H1 (cell line): ENCODE measurements around the gene ANKRD24. TPM values are rescaled to one million over a fixed set of nuclear protein-coding genes. Genes with fewer than 3 reads are reported as not detected.
A peak's percentile ranks its signal among the peaks of the same experiment; 100 is the strongest.

Source experiments
- CTCF ChIA-PET: fragments of 300-600 bp; sonication (Branson Sonifier 250); formaldehyde crosslinking; loops from one replicate; lab custom pipeline; 2021; ENCODE audit not compliant: partially characterized antibody; lab: Charles Lee
- POLR2A ChIA-PET: fragments of 300-600 bp; sonication (Branson Sonifier 250); formaldehyde crosslinking; loops from one replicate; lab custom pipeline; 2021; ENCODE audit warnings: inconsistent platforms; ENCODE audit not compliant: partially characterized antibody; lab: Charles Lee
- DNase-seq, 2 experiments: peaks; one replicate each; pipeline versions ENCODE4 v3.0.0 to v3.0.0-alpha.2; 2010 to 2022; ENCODE audit warnings: low spot score in 2 of 2, low read depth in 1 of 2, mixed read lengths in 1 of 2
- FAIRE-seq: peaks from 2 replicates; lab custom pipeline; 2011; peaks lifted over from hg19 to GRCh38; lab: Jason Lieb, UNC
- H2AFZ ChIP-seq: 2 replicates; pipeline ENCODE4 v1.8.1; 2012; ENCODE audit warnings: low read length, inconsistent platforms
- H2AK5ac ChIP-seq: 2 replicates; pipeline ENCODE4 v1.6.1; 2013; ENCODE audit warnings: low read depth, low read length
- H2BK120ac ChIP-seq: replicated peaks from 2 replicates; pipeline ENCODE3; 2013; ENCODE audit warnings: low read depth, low read length, inconsistent platforms
- H2BK12ac ChIP-seq: 2 replicates; pipeline ENCODE4 v1.6.1; 2013; ENCODE audit warnings: low read depth, low read length
- H2BK15ac ChIP-seq: 2 replicates; pipeline ENCODE4 v1.6.1; 2013; ENCODE audit warnings: low read length
- H2BK20ac ChIP-seq: 2 replicates; pipeline ENCODE4 v1.6.1; 2013; ENCODE audit warnings: low read length
- H2BK5ac ChIP-seq: 2 replicates; pipeline ENCODE4 v1.6.1; 2013; ENCODE audit warnings: low read depth, low read length
- H3K14ac ChIP-seq: 2 replicates; pipeline ENCODE4 v1.6.1; 2013; ENCODE audit warnings: inconsistent platforms; ENCODE audit not compliant: insufficient read length
- H3K18ac ChIP-seq: 2 replicates; pipeline ENCODE4 v1.6.1; 2013; ENCODE audit warnings: low read length; ENCODE audit errors: extremely low read depth
- H3K23ac ChIP-seq: 2 replicates; pipeline ENCODE4 v1.6.1; 2013; ENCODE audit warnings: inconsistent platforms; ENCODE audit not compliant: insufficient read length
- H3K23me2 ChIP-seq: 2 replicates; pipeline ENCODE4 v1.6.1; 2013; ENCODE audit warnings: low read depth, low read length
- H3K27ac ChIP-seq: 2 replicates; pipeline ENCODE4 v1.6.1; 2011; ENCODE audit warnings: low read depth, low read length, inconsistent platforms
- H3K27me3 ChIP-seq, 4 experiments: replicated peaks in 1 of 4; 1 replicate in 1 of 4; 2 replicates in 3 of 4; pipeline versions ENCODE4 v1.6.1 to v1.8.1; 2011 to 2013; ENCODE audit warnings: low read length in 3 of 4, mild to moderate bottlenecking in 3 of 4, inconsistent platforms in 2 of 4, mixed read lengths in 2 of 4, moderate library complexity in 1 of 4; ENCODE audit not compliant: control insufficient read depth in 3 of 4, insufficient read depth in 3 of 4; ENCODE audit errors: extremely low read depth in 1 of 4
- H3K36me3 ChIP-seq, 4 experiments: 2 replicates each; pipeline versions ENCODE4 v1.6.1 to v1.8.1; 2011 to 2013; ENCODE audit warnings: mild to moderate bottlenecking in 4 of 4, low read length in 3 of 4, moderate library complexity in 2 of 4, control low read depth in 1 of 4, inconsistent platforms in 1 of 4; ENCODE audit not compliant: insufficient read depth in 4 of 4, control insufficient read depth in 2 of 4
- H3K4ac ChIP-seq: replicated peaks from 2 replicates; pipeline ENCODE3; 2013; ENCODE audit warnings: low read length, low read depth, mixed read lengths, inconsistent platforms; ENCODE audit not compliant: insufficient read length
- H3K4me1 ChIP-seq, 4 experiments: replicated peaks in 1 of 4; 1 replicate in 1 of 4; 2 replicates in 3 of 4; pipeline versions ENCODE4 v1.6.1 to v1.8.1; 2011 to 2013; ENCODE audit warnings: low read length in 3 of 4, inconsistent platforms in 2 of 4, mixed read lengths in 1 of 4; ENCODE audit not compliant: insufficient read depth in 4 of 4, control insufficient read depth in 3 of 4
- H3K4me2 ChIP-seq, 2 experiments: 2 replicates each; pipeline versions ENCODE4 v1.6.1 to v1.8.1; 2011 to 2013; ENCODE audit warnings: low read depth in 2 of 2, low read length in 2 of 2, control low read depth in 1 of 2, inconsistent platforms in 1 of 2, mild to moderate bottlenecking in 1 of 2; ENCODE audit not compliant: insufficient read depth in 1 of 2
- H3K4me3 ChIP-seq, 4 experiments: fragments of 200-600, 300-600 bp in 1 of 4; sonication (generic), shearing (Covaris generic), sonication (Bioruptor Twin) in 1 of 4; 2 replicates each; pipeline versions ENCODE4 v1.5.1 to v1.8.1; 2011 to 2016; ENCODE audit warnings: low read length in 4 of 4, low read depth in 3 of 4, control low read depth in 2 of 4, inconsistent platforms in 2 of 4, mild to moderate bottlenecking in 2 of 4, mixed read lengths in 1 of 4, moderate library complexity in 1 of 4; ENCODE audit not compliant: insufficient read depth in 2 of 4; ENCODE audit errors: extremely low read depth in 1 of 4
- H3K56ac ChIP-seq: replicated peaks from 2 replicates; pipeline ENCODE3; 2013; ENCODE audit warnings: low read depth, mild to moderate bottlenecking, mixed read lengths, low read length, inconsistent platforms; ENCODE audit not compliant: insufficient read length
- H3K79me1 ChIP-seq: 2 replicates; pipeline ENCODE4 v1.6.1; 2013; ENCODE audit warnings: low read depth, low read length, control low read depth
- H3K79me2 ChIP-seq, 2 experiments: 2 replicates each; pipeline versions ENCODE4 v1.6.1 to v1.8.1; 2012 to 2013; ENCODE audit warnings: low read length in 2 of 2, mild to moderate bottlenecking in 2 of 2, inconsistent platforms in 1 of 2; ENCODE audit not compliant: insufficient read depth in 2 of 2, control insufficient read depth in 1 of 2
- H3K9ac ChIP-seq, 4 experiments: replicated peaks in 1 of 4; 1 replicate in 1 of 4; 2 replicates in 3 of 4; pipeline versions ENCODE4 v1.6.1 to v1.8.1; 2011 to 2013; ENCODE audit warnings: low read depth in 3 of 4, low read length in 3 of 4, control low read depth in 2 of 4, mild to moderate bottlenecking in 2 of 4, moderate library complexity in 2 of 4, inconsistent platforms in 1 of 4; ENCODE audit errors: extremely low read depth in 1 of 4
- H3K9me3 ChIP-seq, 2 experiments: 2 replicates each; pipeline versions ENCODE4 v1.6.1 to v1.8.1; 2012 to 2013; ENCODE audit warnings: mild to moderate bottlenecking in 2 of 2, moderate library complexity in 2 of 2, control low read depth in 1 of 2, inconsistent platforms in 1 of 2, low read depth in 1 of 2, low read length in 1 of 2, mixed read lengths in 1 of 2; ENCODE audit not compliant: insufficient read depth in 2 of 2
- H4K20me1 ChIP-seq, 2 experiments: replicated peaks in 1 of 2; 2 replicates each; pipeline versions ENCODE3 to v1.8.1; 2011 to 2013; ENCODE audit warnings: inconsistent platforms in 2 of 2, low read length in 2 of 2, mild to moderate bottlenecking in 1 of 2; ENCODE audit not compliant: insufficient read depth in 2 of 2, control insufficient read depth in 1 of 2
- H4K5ac ChIP-seq: 2 replicates; pipeline ENCODE4 v1.6.1; 2013; ENCODE audit warnings: low read length, low read depth, mixed read lengths, inconsistent platforms; ENCODE audit not compliant: insufficient read length
- H4K8ac ChIP-seq: 2 replicates; pipeline ENCODE4 v1.8.0; 2013; ENCODE audit warnings: mild to moderate bottlenecking, moderate library complexity, low read length, inconsistent platforms; ENCODE audit not compliant: insufficient read depth; ENCODE audit errors: extremely low read depth
- H4K91ac ChIP-seq: replicated peaks from 2 replicates; pipeline ENCODE3; 2013; ENCODE audit warnings: low read length, mixed read lengths, inconsistent platforms; ENCODE audit not compliant: insufficient read length
- CTBP2 ChIP-seq: IDR thresholded peaks from 2 replicates; pipeline ENCODE4 v1.7.0; 2011; ENCODE audit warnings: borderline replicate concordance, mild to moderate bottlenecking, moderate library complexity, mixed read lengths, low read length; ENCODE audit not compliant: insufficient read depth, insufficient read length
- EGR1 ChIP-seq: IDR thresholded peaks from 2 replicates; pipeline ENCODE4 v1.6.1; 2011; ENCODE audit warnings: low read depth, low read length, borderline replicate concordance
- FOSL1 ChIP-seq: IDR thresholded peaks from 2 replicates; pipeline ENCODE4 v1.6.1; 2011; ENCODE audit warnings: mild to moderate bottlenecking, low read depth, low read length, moderate library complexity; ENCODE audit not compliant: insufficient read depth
- KDM5A ChIP-seq: fragments of 200-600 bp; IDR thresholded peaks from 2 replicates; pipeline ENCODE4 v1.7.1; 2012; ENCODE audit warnings: mild to moderate bottlenecking, low read length, inconsistent platforms, mixed read lengths
- MAX ChIP-seq: IDR thresholded peaks from 2 replicates; pipeline ENCODE4 v1.6.1; 2012; ENCODE audit warnings: inconsistent platforms
- RFX5 ChIP-seq: IDR thresholded peaks from 2 replicates; pipeline ENCODE4 v1.6.1; 2011; ENCODE audit warnings: low read depth, low read length, improper control_type of control experiment, borderline replicate concordance
- RNF2 ChIP-seq: fragments of 200-900, 300-1000 bp; sonication (generic); IDR thresholded peaks from 2 replicates; pipeline ENCODE4 v1.7.1; 2016; ENCODE audit warnings: borderline replicate concordance, low read depth, mild to moderate bottlenecking, antibody characterized with exemption, low read length; ENCODE audit not compliant: poor library complexity, severe bottlenecking; ENCODE audit errors: missing control alignments
- SIN3A ChIP-seq, 2 experiments: IDR thresholded peaks in 1 of 2; conservative IDR thresholded peaks in 1 of 2; 2 replicates each; pipeline ENCODE4 v1.6.1; 2011 to 2012; ENCODE audit warnings: low read length in 2 of 2, improper control_type of control experiment in 1 of 2, low read depth in 1 of 2, mild to moderate bottlenecking in 1 of 2
- SRF ChIP-seq: IDR thresholded peaks from 2 replicates; pipeline ENCODE4 v1.6.1; 2011; ENCODE audit warnings: mild to moderate bottlenecking, low read depth, low read length, moderate library complexity
- TEAD4 ChIP-seq: IDR thresholded peaks from 2 replicates; pipeline ENCODE4 v1.6.1; 2012; ENCODE audit warnings: low read depth, low read length, inconsistent platforms, mixed read lengths
- USF2 ChIP-seq: IDR thresholded peaks from 2 replicates; pipeline ENCODE4 v1.6.1; 2011; ENCODE audit warnings: low read length, improper control_type of control experiment
- WGBS, 2 experiments: shearing (Covaris generic) in 1 of 2; methylation state at CpG; one replicate each; pipeline versions ENCODE4 v1.1.6 to v1.1.7; 2013 to 2015; ENCODE audit warnings: low lambda C conversion rate in 2 of 2, mixed read lengths in 2 of 2, inconsistent platforms in 1 of 2, low coverage in 1 of 2, missing lambda C conversion rate in 1 of 2; ENCODE audit not compliant: insufficient replicate concordance in 2 of 2, insufficient coverage in 1 of 2, insufficient read length in 1 of 2; ENCODE audit errors: extremely low coverage in 1 of 2, missing lambda C conversion rate in 1 of 2; 5-methylcytosine and 5-hydroxymethylcytosine counted together
- polyA plus RNA-seq, 7 experiments: library from polyadenylated mRNA; depleted of rRNA in 3 of 7; stranded (reverse) in 5 of 7; unstranded in 2 of 7; fragments of >200 nt in 5 of 7; fragments of 200-250 nt in 2 of 7; gene quantifications; 1 replicate in 5 of 7; 2 replicates in 1 of 7; 4 replicates in 1 of 7; pipeline versions ENCODE4 v1.2.1 to v1.2.3, GENCODE V29; 2011 to 2013; ENCODE audit warnings: missing spikeins in 2 of 7, mixed read lengths in 2 of 7
- total RNA-seq: library from RNA; stranded (reverse); fragmentation: NEBNext Ultra II Directional; extraction: Animal tissue kit (Norgen Biotek cat#: 25700); gene quantifications from 2 replicates; pipeline ENCODE4 v1.2.1, GENCODE V29; 2021

Gene ANKRD24
- total and polyA plus RNA-seq, 2 of the 8 experiments (the other 6 are each of a cell fraction or from before 2014, with no cell fraction given) = 7.6 to 14.1 TPM

DNA sequence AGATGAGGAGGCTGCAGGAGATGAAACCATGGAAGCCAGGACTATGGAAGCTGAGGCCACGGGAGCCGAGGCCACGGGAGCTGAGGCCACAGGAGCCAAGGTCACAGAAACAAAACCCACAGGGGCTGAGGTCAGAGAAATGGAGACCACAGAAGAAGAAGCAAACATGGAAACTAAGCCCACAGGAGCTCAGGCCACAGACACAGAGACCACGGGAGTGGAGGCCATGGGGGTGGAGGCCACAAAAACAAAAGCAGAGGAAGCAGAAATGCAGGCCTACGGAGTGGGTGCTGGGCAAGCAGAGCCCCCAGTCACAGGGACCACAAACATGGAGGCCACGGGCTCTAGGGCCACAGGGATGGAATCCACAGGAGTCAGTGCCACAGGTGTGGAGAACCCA lies 34.4 kb downstream of the ANKRD24 start:
- H3K27me3 ChIP-seq = no peaks in the 10 kb centered on the region
- no peak overlapping the region for H3K18ac ChIP-seq
- H3K14ac ChIP-seq = no peak overlapping the region
- no peak overlapping the region for H3K56ac ChIP-seq
- no peak overlapping the region for H2BK5ac ChIP-seq
- no peak overlapping the region for H3K9ac ChIP-seq
- H3K23me2 ChIP-seq = no peaks in the 10 kb centered on the region
- H2BK20ac ChIP-seq = no peak overlapping the region
- H3K79me2 ChIP-seq = no peaks in the 10 kb centered on the region
- H4K8ac ChIP-seq = peak overlapping the region; percentile 28; the same call in 1 of the 2 replicates
- no peak overlapping the region for H3K23ac ChIP-seq
- H2AK5ac ChIP-seq = no peak overlapping the region
- no peak overlapping the region for H3K4me3 ChIP-seq
- H2BK15ac ChIP-seq = no peak overlapping the region
- no peak for FAIRE-seq
- no peak overlapping the region for H2AFZ ChIP-seq
- no peak overlapping the region for H2BK12ac ChIP-seq
- ChIA-PET POLR2A (interaction anchor here (1.4 to 2.4 kb wide), 3 partner anchors 9 to 266 kb away, joined by 3 to 6 read pairs (median 5); no protein-coding TSS in a partner anchor), CTCF (interaction anchor here (1.2 kb wide), 1 partner anchor 9 kb away, joined by 3 read pairs; no protein-coding TSS in a partner anchor)
- H4K91ac ChIP-seq = no peak overlapping the region
- no peaks in the 10 kb centered on the region for H3K4me1 ChIP-seq
- no peak overlapping the region for H3K27ac ChIP-seq
- H4K20me1 ChIP-seq = peaks cover 2% of the 10 kb centered on the region in 2 experiments
- no peaks in the 10 kb centered on the region for H3K79me1 ChIP-seq
- WGBS, 2 experiments = 91% methylated on average over 6 of the region's 6 CpGs; no CpG with 5 or more reads in 1 of the 2 experiments
- no peak overlapping the region for H2BK120ac ChIP-seq
- H4K5ac ChIP-seq = no peak overlapping the region
- H3K36me3 ChIP-seq = peaks cover 0 to 7% (median 2%) of the 10 kb centered on the region in 4 experiments; a peak in 4 of 8 replicates
- no peak overlapping the region for H3K4me2 ChIP-seq
- H3K9me3 ChIP-seq = peaks cover 0 to 2% of the 10 kb centered on the region in 2 experiments; a peak in 1 of 4 replicates
- DNase-seq = no peak
- H3K4ac ChIP-seq = no peak overlapping the region
- TF ChIP-seq USF2 (no peak), SIN3A (conservative IDR thresholded peaks at IDR 0.05 in 1 of 2, IDR thresholded peaks at IDR 0.05 in 1 of 2; ENCODE audit: low read depth in 1 of 2, low read length in 2 of 2) (no peak), RFX5 (no peak), KDM5A (no peak), TEAD4 (no peak), MAX (no peak), CTBP2 (no peak), SRF (no peak), EGR1 (peak; percentile 100), FOSL1 (peak; percentile 88; the same call in 1 of the 2 replicates), RNF2 (no peak)
